Fibroblast of the aortic adventitia (primary cell): ENCODE results near the gene EXOC2. TPM values are rescaled to one million over a fixed set of nuclear protein-coding genes. Genes with fewer than 3 reads are reported as not detected.

Experiments
- DNase-seq: peaks from one replicate; pipeline ENCODE4 v3.0.0-alpha.2; 2010; ENCODE audit warnings: low read depth
- H3K4me3 ChIP-seq: 2 replicates; pipeline ENCODE4 v1.5.1; 2011; ENCODE audit warnings: low read depth, mild to moderate bottlenecking, control low read depth, low read length, moderate library complexity
- CTCF ChIP-seq: IDR thresholded peaks from 2 replicates; pipeline ENCODE4 v1.5.1; 2011; ENCODE audit warnings: mild to moderate bottlenecking, low read length, control low read depth, inconsistent platforms; ENCODE audit not compliant: insufficient read depth
- total RNA-seq: library from RNA; depleted of rRNA; stranded (reverse); fragments of >200 nt; gene quantifications from 2 replicates; pipeline ENCODE4 v1.2.3, GENCODE V29; 2012; ENCODE audit warnings: low replicate concordance

EXOC2 gene
- total RNA-seq, 1 donor: 27.9 TPM

- no peak for TF ChIP-seq CTCF
- no peak within 1 kb of the TSS for H3K4me3 ChIP-seq
- no peak for DNase-seq
Observed at GRCh38 chr6:656460-657252, 36.3 kb downstream of the EXOC2 start, which contains the start of gene HUS1B. Gene HUS1B, minus strand, starts transcription at chr6:657100. Its CDS starts 156 bp downstream, at chr6:656944.

- DNase-seq: peak; percentile 53
- H3K4me3 ChIP-seq: no peak overlapping the region
- TF ChIP-seq CTCF: no peak
Observed at GRCh38 chr6:654136-654535, 38.8 kb downstream of the EXOC2 start.

- H3K4me3 ChIP-seq: no peak overlapping the region
- TF ChIP-seq CTCF: no peak
- no peak for DNase-seq
Observed at GRCh38 chr6:652865-653264, 40.1 kb downstream of the EXOC2 start.

GRCh38 chr6:650098-650497, 42.8 kb downstream of the EXOC2 start:
- DNase-seq: peak; percentile 57
- TF ChIP-seq CTCF: no peak
- no peak overlapping the region for H3K4me3 ChIP-seq

GRCh38 chr6:642805-643204, 50.1 kb downstream of the EXOC2 start:
- H3K4me3 ChIP-seq: no peak overlapping the region
- DNase-seq: no peak
- TF ChIP-seq CTCF: no peak

- TF ChIP-seq CTCF: no peak
- no peak overlapping the region for H3K4me3 ChIP-seq
- DNase-seq: no peak
Observed at GRCh38 chr6:641225-641985, 51.5 kb downstream of the EXOC2 start.
